AG20443 (cell line): ENCODE measurements around the gene TLE1.

ENCODE experiments used
- DNase-seq: peaks from one replicate; pipeline ENCODE4 v3.0.0; 2012; ENCODE audit warnings: low spot score, mixed read lengths

Gene TLE1

DNA sequence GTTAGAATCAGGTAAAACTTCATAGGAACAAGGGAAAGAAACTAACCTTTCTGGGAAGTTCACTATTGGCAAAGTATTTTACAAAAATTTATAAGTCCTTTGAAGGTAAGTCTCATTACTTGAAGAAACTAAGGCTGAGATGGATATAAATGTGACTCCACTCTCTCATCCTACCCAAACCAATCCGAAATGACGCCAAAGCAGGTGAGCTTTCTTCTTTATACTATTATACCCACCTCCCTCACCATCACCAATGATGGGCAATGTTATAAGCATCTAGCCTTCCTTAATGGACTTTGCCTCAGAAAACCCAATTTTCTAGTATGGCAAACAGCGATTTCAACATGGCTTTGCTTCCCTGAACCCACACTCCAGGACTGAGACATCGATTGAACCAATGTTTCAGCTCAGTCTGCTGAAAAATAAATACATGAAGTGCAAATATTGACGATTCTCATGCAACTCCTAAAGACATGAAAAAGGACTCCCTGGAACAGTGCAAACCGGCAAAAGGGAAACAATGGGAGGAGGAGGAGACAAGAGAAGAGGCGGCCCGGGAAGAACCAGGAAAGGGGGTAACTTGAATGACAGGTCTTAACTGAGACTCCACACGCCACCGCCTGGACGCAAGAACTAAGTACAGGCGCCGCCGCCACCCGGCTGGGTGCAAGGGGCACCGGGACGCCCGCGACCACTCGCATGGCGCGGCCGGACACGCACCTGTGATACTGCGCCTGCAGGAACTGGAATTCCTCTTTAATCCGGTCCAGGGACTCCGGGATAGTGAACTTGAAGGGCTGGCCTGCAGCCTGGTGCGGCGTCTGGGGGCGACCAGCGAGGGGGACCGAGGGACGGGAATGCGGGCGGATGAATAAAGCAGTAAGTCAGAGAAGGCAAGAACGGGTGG is 2.5 kb downstream of the TLE1 start:
- peak; percentile 77 for DNase-seq

DNA sequence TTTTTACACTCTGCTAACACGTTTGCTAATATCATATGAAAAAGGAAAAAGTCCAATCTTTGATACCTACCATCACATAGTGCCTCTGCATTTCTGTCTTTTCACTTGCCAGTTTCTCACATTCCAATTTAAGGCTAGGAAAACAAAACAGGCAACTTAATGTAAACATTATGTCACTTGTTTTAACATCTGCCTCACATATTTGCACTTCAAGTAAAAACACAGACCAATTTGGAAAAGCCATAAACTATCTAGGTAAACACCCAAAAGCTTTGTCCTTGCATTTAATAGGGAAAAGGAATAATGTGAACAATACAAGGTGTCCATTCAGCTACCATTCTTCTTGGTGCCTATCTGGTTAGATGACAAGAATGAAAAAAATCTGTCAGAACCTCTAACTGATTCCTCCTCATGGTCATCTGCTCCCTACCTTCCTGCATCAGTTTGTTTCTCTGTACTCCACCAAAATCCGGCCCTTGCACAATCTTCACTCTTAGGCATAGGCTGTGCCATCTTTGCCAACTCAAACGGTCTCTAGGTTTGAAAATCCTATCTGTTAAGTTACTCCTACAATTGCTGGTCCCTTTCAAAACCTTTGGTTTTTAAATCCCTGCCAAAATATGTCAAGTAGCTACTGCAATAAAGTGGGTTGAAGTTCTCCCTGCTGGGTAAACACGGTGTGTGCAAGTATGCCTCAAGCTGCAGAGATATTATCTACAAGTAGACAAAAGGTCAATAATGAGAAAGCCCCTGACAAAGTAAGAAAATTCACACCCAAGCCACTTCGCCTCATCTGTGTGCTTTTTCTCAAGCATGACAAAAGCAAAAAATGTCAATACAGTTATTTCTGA is 3.4 kb downstream of the TLE1 start:
- DNase-seq: no peak

DNA sequence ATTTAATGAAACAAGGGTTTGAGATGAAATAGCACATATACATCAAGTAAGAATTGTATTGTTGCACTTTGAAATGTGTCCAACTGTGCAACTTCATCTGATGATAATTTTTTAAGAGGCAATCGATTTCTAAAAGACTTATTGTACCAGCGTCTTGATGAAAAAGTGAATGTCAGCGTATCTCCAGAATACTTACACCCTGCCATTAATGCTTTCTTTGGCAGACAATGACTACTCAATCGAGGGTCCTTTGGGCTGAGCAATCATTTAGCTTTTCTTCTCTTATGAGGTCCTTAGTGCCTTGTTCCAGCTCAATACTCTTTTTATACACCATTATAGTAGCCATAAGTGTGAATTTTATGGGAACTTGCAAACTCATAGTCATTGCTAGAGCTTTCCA is 4.7 kb downstream of the TLE1 start:
- DNase-seq: no peak

DNA sequence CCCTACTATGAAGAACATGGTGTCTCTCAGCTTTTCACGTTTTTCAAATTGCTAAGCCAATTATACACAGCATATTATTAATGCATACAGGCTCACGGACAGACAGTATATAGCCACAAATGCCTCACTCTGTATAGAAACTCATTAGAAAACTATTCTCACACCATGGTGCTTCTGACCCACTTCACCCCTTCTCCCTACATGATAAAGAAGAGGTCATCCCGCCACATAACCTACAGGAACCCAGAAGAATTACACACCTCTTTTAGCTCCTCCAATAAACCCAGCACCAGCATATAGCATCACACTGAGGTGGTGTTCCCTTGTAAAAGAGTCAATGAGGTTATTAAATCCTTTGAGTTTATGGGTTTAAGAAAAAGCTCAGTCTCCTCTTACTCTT is 5.6 kb downstream of the TLE1 start:
- DNase-seq: no peak

DNA sequence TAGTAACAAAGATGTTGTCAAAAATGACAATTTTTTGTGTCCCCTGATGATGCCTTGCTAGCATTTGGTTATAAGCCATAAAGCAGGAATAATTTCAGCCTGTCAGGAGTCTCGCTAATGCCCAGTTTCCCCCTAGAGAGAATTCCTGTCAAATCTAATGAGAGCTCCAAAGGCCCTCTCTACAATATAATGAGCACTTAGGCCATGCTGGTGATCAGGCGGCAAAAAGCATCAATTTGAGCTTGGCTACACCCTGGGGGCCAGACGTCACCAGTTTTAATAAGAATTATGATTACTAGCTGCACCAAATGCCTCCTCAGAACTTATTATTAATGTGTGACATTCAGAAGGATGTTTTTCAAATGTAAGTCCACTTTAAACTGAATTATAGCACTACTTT is 6.1 kb downstream of the TLE1 start:
- no peak for DNase-seq

DNA sequence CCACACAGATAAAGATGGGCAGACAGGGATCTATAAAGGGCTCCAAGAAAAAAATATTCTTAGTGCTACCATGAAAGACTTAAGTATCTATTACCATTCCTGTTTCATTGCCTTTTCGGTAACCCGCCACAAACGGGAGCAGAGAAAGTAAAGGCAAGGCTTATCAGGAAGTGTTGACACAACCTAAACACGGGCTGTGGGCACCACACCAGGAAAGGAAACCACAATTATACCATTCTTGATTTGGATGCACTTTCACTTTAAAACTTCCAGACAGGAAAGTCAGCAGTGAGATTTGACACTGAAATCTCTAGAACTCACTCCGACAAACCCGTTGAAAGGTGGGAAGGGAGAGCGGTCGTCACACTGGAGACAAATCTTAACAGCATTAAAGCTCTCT is 6.5 kb downstream of the TLE1 start:
- DNase-seq: no peak

DNA sequence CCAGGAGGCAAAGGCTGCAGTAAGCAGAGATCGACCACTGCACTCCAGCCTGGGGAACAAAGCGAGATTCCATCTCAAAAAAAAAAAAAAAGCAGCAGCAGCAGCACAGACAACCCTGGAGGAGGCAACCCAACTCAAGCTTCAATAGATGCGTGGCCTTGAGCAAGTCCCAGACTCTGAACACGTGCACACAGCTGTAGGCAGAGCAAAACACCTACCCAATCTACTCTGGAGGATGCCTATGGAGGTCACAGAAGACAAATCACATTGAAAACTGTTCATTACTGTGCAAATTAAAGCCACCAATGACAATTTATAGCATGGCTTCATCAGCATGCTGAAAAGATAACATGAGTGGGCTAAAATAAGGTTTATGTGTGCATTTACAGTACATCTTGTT is 7.2 kb downstream of the TLE1 start:
- no peak for DNase-seq

DNA sequence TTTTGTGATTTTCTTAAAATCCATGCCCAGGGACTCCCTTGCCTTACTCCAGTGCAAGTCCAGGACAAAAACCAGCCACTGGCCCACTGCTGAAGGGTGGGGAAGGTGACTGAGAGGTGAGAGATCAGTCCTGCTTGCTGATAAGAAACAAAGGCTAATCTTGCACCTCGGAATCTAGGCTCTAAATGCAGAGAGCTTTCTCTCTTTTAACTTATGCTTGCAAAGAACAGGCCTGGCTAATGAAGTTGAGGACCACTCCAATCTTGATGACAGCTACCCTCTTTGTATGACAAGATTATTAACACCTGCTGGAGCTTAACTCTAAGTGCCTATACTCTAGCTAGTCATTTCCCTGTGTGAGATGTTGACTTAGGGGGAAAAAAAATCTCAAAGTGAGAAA is 8.8 kb downstream of the TLE1 start:
- no peak for DNase-seq

DNA sequence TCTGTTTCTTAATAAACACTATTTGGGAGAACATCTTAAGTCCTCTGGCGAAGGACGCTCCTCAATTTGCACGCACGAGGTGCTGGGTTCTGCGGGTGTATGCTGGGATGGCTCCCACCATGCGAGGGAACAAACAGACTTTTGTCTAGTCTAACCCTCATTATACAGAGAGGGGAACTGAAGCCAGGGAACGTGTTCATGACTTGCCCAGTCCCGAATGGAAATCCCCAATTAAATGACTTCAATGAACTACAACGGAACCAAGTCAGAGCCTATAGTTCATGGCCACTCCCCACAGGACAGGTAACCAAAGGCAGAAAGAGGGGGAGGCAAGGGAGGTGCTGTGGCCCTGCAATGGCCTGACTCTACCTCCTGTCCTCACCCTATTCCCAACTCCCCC is 9.3 kb downstream of the TLE1 start:
- no peak for DNase-seq

DNA sequence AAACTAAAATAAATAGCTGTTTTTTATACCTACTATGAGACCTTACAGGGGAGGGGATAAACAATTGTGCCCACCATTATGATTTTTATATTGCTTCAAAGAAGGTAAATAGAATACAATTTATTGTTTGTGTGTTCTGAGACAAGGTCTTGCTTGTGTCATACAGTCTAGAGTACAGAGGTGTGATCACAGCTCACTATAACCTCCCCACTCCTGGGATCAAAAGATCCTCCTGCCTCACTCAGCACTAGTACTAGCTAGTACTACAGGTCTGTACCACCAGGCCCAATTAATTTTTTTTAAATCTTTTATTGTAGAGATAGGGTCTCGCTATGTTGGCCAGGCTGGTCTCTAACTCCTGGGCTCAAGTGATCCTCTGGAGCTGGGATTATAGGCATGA is 11.3 kb downstream of the TLE1 start:
- no peak for DNase-seq

DNA sequence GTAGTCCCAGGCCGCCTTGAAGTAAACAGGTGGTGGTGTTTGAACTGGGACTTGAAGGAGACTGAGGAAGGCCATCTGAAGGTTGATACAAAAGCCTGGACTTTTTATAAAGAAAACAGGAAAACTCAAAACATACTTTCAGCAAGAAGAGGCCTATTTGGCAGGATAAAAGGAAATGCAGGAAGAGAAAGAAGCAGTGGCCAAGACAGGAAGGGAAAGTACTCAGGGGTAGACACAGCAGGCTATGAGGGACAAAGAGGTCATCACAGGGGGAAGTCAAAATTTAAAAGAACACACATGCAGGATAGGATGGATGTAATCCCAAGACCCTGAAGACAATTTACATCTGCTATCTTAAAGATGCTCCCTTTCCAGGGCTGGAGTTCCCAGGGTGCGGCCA is 13.0 kb downstream of the TLE1 start:
- no peak for DNase-seq

DNA sequence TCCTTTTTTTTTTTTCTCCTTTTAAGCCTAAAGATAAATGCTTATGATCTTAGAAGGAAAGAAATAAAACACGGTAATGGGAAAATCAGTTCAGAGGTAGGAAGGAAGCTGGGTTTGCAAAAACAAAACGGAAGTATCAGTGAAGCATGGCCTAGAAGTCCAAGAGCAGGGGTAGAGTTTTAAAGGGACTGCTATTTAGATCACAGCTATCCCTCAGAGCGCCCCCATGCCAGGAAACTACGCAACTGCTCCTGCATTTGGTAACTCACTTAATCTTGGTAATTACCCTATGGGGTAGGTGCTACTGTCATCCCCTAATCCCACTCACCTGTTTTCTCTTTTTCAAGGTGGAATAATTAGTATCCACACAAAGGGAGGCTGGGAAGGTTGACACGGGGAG is 16.0 kb downstream of the TLE1 start:
- DNase-seq: no peak

DNA sequence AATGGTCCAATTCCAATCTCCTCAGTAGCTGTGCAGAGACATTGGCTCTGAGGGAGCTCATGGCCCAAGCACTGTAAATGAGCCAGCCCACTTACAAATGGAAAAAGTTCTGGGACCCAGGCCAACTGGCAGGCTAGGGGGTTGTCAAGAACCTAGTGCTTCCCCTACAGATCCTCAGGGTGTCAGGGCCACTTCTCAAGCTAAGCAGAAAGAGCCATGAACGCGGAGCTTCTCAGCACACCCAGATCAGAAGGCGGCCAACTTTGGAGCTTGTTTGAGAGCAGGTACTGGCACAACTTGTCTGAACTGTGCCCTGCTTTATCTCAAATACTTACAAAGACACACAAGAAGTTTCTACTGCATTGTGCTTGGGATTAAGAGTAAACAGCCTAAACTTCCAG is 17.5 kb downstream of the TLE1 start:
- no peak for DNase-seq

DNA sequence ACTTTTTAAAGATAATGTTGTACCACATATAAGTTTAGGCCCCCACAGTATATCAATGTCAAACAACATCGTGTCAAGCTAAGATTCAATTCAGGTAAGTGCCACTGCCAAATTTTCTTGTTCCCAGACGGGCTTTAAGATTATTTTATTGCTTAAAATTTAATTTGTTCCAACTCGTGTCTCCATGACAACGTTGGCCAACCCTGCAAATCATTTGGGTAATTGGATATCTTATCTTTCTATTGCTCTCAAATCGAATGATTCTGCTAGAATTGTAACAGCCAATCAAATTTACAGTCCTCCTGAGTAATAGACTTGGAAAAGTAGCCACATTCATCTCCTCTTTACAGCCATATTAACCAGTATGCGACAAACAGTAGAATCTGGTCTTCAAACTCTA is 19.5 kb downstream of the TLE1 start:
- no peak for DNase-seq

DNA sequence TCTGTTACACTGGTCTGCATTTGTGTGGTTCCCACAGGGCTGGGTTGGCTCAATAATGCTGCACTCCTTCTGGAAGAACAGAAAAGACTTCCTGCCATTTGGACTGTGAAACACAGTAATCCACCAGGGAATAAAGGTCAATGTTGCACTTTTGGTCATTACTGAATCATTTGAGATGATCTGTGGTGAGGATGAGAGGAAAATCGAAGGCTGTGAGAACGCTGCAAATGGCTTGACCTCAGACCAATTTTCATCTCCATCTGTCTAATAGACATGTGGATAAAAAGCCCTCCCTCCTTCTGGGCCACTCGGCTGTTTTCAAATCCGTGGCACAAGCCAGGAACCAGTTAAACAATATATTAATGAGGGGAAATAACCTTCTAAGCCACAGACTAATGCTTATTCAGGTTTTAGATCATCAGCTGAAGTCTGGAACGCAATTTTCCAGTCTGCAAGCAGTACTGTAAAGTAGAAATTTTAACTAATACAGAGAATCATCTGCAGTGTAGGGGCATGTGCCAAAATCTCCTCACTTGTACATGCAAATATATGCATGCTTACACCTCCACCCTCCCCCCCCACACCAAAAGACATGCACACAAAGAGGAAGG is 20.2 kb downstream of the TLE1 start:
- DNase-seq: no peak

DNA sequence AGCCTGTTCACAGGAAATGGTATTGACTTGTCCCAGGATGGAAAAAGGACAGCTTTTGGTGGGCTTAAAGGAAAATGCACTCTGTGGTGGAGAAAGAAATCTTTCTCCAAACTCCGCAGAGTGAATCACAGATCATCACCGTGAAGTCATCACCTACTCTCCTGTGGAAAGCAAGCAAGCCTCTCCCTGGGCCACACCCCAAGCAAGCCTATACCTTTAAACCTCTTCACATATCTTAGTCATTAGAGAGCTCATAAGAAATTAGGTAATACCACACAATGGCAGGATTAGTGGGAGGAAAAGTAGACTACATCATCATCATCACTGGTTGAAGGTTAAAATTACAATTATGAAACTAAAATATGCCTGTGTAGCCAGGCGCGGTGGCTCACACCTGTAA is 23.2 kb downstream of the TLE1 start:
- no peak for DNase-seq

DNA sequence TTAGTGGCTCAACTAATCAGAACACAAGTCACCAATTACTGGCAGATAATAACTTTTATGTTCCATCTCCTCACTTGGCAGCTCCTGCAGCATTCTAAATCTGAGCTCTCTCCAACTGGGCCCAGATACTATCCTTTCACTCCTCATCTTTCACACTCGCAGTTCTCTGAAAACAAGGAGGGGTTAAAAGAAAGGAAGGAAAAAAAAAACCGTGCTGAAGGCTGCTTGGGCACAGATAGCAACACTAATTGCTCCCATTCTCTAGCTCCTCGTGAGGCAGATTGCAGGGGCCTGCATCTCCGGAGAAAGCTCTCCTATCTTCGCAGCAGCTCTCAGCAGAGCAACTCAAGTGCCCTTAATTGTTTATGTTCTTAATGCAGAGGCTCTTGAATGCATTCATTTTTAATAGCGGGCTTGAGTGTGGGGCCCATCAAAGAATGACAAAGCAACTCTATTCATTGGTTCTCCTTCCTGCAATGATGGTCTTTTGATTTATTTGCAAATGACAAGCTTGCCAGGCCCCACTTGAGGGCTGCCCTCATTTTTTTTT is 23.9 kb downstream of the TLE1 start:
- DNase-seq: peak; percentile 14

DNA sequence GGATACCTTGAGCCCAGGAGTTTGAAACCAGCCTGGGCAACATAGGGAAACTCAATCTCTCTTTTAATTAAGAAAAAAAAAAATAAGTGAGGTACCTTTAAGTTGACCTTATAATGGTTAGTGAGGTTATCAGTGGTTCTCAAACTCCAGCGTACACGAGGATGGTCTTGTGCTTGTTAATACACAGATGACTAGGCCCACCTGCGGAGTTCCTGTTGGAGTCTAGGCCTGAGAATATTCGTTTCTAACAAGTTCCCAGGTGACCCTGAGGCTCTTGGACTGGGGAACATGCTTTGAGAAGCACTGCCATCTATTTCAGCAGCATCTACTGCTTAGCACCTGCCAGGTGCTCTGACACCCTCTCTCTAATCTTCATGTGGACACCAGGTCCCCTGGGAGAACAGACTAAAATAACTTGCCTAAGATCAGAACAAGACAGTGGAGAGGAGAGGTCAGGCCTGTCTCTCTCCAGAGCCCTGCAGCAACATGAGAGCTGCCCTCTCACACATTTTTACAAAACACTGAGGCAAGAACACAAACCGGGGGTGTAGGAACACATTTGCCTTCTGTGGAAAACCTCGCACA is 24.6 kb downstream of the TLE1 start:
- DNase-seq: no peak

DNA sequence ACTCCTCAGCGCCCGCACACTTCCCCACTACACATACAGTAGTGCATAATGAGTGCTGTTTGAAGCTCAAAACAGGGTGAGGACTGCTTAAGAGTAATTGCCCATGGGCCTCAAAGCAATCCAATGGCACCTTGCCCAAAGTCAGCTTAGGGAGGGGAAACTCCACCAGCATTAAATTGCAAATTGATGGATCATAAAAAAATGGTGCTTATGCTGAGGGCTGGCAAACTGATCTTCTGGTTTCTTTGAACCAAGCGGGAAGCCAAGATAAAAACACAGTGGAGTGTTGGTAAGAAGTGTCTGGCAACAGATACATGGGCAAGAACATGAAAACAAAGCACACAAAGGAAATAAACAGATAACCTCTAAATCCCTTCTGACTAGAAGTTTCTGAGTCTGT is 28.0 kb downstream of the TLE1 start:
- DNase-seq: no peak

DNA sequence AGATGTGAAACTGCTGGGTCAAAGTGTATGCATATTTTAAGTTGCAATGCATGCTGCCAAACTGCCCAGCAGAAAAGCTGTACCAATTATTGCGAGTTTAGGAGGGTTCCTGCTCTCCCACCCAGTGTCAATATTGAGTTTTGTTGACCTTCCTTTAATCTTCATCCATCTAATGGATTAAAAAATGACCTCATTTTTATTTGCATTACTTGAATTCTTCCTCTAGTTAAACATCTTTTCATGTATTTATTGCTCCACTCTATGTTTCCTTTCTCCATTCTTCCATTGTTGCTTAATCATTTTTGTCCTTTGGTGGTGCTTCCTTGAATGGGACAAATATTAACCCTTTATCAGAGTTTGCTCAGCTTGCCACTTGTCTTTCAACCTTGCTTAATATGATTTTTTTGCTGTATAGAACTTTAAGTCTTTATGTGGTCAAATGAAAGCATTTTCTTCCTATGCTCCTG is 32.4 kb downstream of the TLE1 start:
- no peak for DNase-seq

DNA sequence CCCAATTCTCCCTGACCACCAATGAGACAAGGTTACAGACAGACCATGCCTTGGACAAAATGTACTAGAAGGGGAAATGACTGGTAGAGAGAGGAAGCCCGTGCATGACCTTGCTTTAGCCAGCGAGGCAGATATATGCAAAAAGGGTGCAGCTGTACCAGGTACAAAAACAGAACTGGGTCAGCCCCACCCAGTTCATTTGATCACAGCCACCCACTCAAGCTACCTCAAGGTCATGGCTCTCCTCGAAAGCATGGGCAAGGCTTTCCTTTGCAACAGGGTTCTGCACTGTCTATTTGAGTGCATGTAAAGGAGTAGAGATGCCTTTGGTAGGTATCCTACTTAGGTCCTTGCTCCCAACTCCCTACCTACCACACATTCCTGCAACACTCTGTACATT is 33.3 kb downstream of the TLE1 start:
- DNase-seq: no peak

DNA sequence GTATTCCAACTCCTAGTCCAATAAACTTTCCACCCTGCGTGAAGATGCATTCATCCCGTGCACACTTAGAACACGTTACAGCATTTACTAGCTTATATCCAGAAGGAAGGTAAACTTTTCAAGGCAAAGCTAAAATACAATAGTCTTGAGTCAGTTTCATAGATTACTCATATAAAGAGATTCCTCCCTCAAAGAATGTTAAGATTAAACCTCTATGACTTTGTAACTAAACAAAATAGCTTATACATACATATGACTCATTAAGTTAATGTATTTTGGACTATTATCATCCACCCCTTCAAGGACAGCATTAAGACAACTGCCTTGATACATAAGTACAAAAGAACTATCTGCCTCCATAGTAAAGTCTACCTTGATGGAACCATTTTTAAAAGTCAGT is 36.1 kb downstream of the TLE1 start:
- DNase-seq: no peak
